DMS79 treated with DMSO at 0.1 percent for 48 hours (cell line): ENCODE measurements around the gene NSUN7.
A peak's percentile ranks its signal among the peaks of the same experiment; 100 is the strongest.

ENCODE experiments used
- DNase-seq: peaks from one replicate; lab custom pipeline; 2025; lab: John Stamatoyannopoulos, UW

Gene NSUN7

DNA sequence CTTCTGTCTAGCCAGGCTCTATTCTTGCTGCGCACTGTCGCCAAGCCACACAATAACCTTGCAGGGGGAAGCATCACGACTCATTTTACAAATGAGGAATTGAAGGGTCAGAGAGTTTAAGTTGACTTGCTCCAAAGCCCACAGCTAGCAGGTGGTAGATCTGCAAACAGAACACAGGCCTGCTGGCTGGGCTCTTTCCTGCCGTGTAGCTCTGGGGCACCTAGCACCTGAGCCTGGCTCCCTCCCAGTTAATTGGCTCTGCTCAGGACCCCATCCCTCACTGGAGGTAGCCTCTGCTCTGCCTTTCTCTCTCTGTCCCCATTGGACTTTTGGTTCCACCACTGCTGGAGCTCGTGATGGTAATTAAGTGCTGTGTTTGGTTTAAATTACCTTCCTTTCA lies 98.5 kb downstream of the NSUN7 start:
- DNase-seq, result no peak

DNA sequence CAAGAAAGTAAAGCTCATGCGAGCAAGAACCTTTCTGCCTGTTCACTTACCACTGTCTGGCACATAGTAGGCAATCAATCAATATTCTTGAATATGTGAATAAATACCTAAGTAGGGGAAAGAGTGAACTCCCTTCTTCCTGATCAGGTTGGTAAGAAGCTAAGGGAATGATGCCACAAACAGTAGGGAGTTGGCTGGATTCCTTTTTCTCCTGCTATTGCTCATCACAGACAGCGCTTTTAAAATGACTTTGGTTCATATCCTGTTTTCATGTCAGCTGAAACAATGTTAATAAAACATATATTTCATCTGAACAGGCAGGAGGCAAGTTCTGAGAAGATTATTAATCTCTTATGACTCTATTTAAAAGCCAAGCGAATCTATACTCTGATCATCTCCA lies 99.2 kb downstream of the NSUN7 start:
- no peak for DNase-seq

GRCh38 chr4:40850496-40850895 lies 100.7 kb downstream of the NSUN7 start:
- no peak for DNase-seq

- peak; percentile 17 for DNase-seq
These were observed 106.6 kb downstream of the NSUN7 start for GRCh38 chr4:40856277-40856839.

- peak; percentile 43 for DNase-seq
These were observed 107.1 kb downstream of the NSUN7 start for GRCh38 chr4:40856840-40857362.

- DNase-seq, result no peak
These were observed 108.2 kb downstream of the NSUN7 start for GRCh38 chr4:40857956-40858355.

DNA sequence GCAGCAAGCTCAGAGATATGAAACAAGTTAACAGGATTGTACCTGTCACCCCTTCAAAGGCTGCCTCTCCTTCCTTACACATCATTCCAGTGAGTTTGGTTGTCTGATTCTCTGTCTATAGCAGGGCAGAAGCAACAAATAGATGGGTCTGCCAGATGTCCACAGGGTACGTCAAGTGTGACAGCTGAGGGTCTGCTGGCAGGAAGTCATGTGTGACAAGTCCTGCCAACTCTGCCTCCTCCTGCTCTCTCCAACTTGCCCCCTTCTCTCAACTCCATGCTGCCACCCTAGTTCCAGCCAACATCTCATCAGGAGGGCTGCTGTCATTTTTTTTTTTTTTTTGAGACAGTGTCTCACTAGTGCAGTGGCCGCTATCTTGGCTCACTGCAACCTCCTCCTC lies 109.2 kb downstream of the NSUN7 start:
- DNase-seq, result no peak
